HepG2 (cell line): Measurements from ENCODE around the gene L3MBTL4. TPM values are rescaled to one million over a fixed set of nuclear protein-coding genes. Genes with fewer than 3 reads are reported as not detected.

Experiments used
- CBX5 ChIP-seq: sonication (generic); formaldehyde crosslinking; IDR thresholded peaks from 2 replicates; pipeline ENCODE4 v1.4.0; 2020; ENCODE audit warnings: missing genetic modification reagents, borderline replicate concordance
- EED ChIP-seq: sonication (generic); formaldehyde crosslinking; IDR thresholded peaks from 2 replicates; pipeline ENCODE4 v1.5.0; 2020; ENCODE audit warnings: mild to moderate bottlenecking, missing genetic modification reagents
- FLYWCH1 ChIP-seq: sonication (generic); formaldehyde crosslinking; IDR thresholded peaks from 2 replicates; pipeline ENCODE4 v1.8.1; 2023; ENCODE audit warnings: mild to moderate bottlenecking, missing genetic modification reagents
- HNRNPUL1 ChIP-seq: fragments of 200-400 bp; formaldehyde crosslinking; IDR thresholded peaks from 2 replicates; pipeline ENCODE4 v1.6.1; 2017; ENCODE audit warnings: low read depth, mild to moderate bottlenecking, low read length, moderate library complexity
- KLF12 ChIP-seq: sonication (generic); formaldehyde crosslinking; IDR thresholded peaks from 2 replicates; pipeline ENCODE4 v1.4.0; 2020; ENCODE audit warnings: missing genetic modification reagents, borderline replicate concordance
- MIXL1 ChIP-seq: IDR thresholded peaks from 2 replicates; pipeline ENCODE4 v1.6.1; 2016
- MTF2 ChIP-seq: sonication (generic); formaldehyde crosslinking; IDR thresholded peaks from 2 replicates; pipeline ENCODE4 v1.5.0; 2020; ENCODE audit warnings: missing genetic modification reagents, borderline replicate concordance
- PAX8 ChIP-seq: sonication (generic); formaldehyde crosslinking; IDR thresholded peaks from 2 replicates; pipeline ENCODE4 v1.8.0; 2022; ENCODE audit warnings: mild to moderate bottlenecking, missing genetic modification reagents, borderline replicate concordance
- RARA ChIP-seq: IDR thresholded peaks from 2 replicates; pipeline ENCODE4 v1.6.1; 2016; ENCODE audit warnings: missing genetic modification reagents, missing compliant biosample characterization
- SAP130 ChIP-seq: IDR thresholded peaks from 2 replicates; pipeline ENCODE4 v1.6.1; 2016; ENCODE audit warnings: low read depth
- SMAD3 ChIP-seq: sonication (generic); formaldehyde crosslinking; IDR thresholded peaks from 2 replicates; pipeline ENCODE4 v1.4.0; 2020; ENCODE audit warnings: missing genetic modification reagents
- STAG1 ChIP-seq: sonication (generic); formaldehyde crosslinking; IDR thresholded peaks from 2 replicates; pipeline ENCODE4 v1.4.0; 2020; ENCODE audit warnings: missing genetic modification reagents
- TP53 ChIP-seq: sonication (generic); formaldehyde crosslinking; conservative IDR thresholded peaks from 2 replicates; pipeline ENCODE4 v1.4.0; 2020; ENCODE audit warnings: missing genetic modification reagents
- ZNF274 ChIP-seq: sonication (generic); formaldehyde crosslinking; IDR thresholded peaks from 2 replicates; pipeline ENCODE4 v1.5.1; 2020; ENCODE audit warnings: mild to moderate bottlenecking, missing genetic modification reagents
- ZNF496 ChIP-seq: sonication (generic); formaldehyde crosslinking; IDR thresholded peaks from 2 replicates; pipeline ENCODE4 v1.8.1; 2023; ENCODE audit warnings: mild to moderate bottlenecking, moderate library complexity, missing genetic modification reagents; ENCODE audit not compliant: insufficient replicate concordance
- polyA plus RNA-seq, 8 experiments: library from polyadenylated mRNA; depleted of rRNA in 3 of 8; stranded (reverse) in 7 of 8; unstranded in 1 of 8; fragments of >200 nt; fragmentation: Illumina TruSeq in 4 of 8; extraction: Trizol in 4 of 8; gene quantifications; 2 replicates each; pipeline versions ENCODE4 v1.2.1 to v1.2.3, GENCODE V29; 2011 to 2016; ENCODE audit warnings: low read depth in 4 of 8, missing spikeins in 1 of 8, mixed read lengths in 1 of 8; ENCODE audit not compliant: insufficient read depth in 1 of 8
- total RNA-seq, 5 experiments: library from RNA; depleted of rRNA; stranded (reverse); fragments of >200 nt; fragmentation: Illumina TruSeq; extraction: Trizol; gene quantifications; 2 replicates each; pipeline ENCODE4 v1.2.3, GENCODE V29; 2016; ENCODE audit warnings: low read depth in 1 of 5
- TF ChIP-seq, protein P1 (sequence below): sonication (generic); formaldehyde crosslinking; IDR thresholded peaks from 2 replicates; pipeline ENCODE4 v1.8.0; 2022; ENCODE audit warnings: missing genetic modification reagents, low read depth, mild to moderate bottlenecking, borderline replicate concordance
- TF ChIP-seq, protein P2 (sequence below): IDR thresholded peaks from 2 replicates; pipeline ENCODE4 v1.6.1; 2016; ENCODE audit warnings: control low read depth
- TF ChIP-seq, protein P3 (sequence below): sonication (generic); formaldehyde crosslinking; IDR thresholded peaks from 2 replicates; pipeline ENCODE4 v1.4.0; 2020; ENCODE audit warnings: missing genetic modification reagents
- TF ChIP-seq, protein P4 (sequence below): sonication (generic); formaldehyde crosslinking; IDR thresholded peaks from 2 replicates; pipeline ENCODE4 v1.4.0; 2020; ENCODE audit warnings: missing genetic modification reagents
- TF ChIP-seq, protein P5 (sequence below): sonication (generic); formaldehyde crosslinking; IDR thresholded peaks from 2 replicates; pipeline ENCODE4 v1.4.0; 2020; ENCODE audit warnings: missing genetic modification reagents
- TF ChIP-seq, protein P6 (sequence below): sonication (generic); formaldehyde crosslinking; IDR thresholded peaks from 2 replicates; pipeline ENCODE4 v1.4.0; 2020; ENCODE audit warnings: mild to moderate bottlenecking, low read depth, missing genetic modification reagents
- TF ChIP-seq, protein P7 (sequence below), 2 experiments: sonication (generic) in 1 of 2; formaldehyde crosslinking in 1 of 2; IDR thresholded peaks; 2 replicates each; pipeline versions ENCODE4 v1.5.1 to v1.6.1; 2011 to 2020; ENCODE audit warnings: borderline replicate concordance in 1 of 2, low read depth in 1 of 2, low read length in 1 of 2, mild to moderate bottlenecking in 1 of 2, missing genetic modification reagents in 1 of 2, moderate library complexity in 1 of 2

L3MBTL4 gene
- total and polyA plus RNA-seq, 2 of the 13 experiments (the other 11 are each of a cell fraction or from before 2014, with no cell fraction given), result 10.8 to 13.3 TPM

DNA sequence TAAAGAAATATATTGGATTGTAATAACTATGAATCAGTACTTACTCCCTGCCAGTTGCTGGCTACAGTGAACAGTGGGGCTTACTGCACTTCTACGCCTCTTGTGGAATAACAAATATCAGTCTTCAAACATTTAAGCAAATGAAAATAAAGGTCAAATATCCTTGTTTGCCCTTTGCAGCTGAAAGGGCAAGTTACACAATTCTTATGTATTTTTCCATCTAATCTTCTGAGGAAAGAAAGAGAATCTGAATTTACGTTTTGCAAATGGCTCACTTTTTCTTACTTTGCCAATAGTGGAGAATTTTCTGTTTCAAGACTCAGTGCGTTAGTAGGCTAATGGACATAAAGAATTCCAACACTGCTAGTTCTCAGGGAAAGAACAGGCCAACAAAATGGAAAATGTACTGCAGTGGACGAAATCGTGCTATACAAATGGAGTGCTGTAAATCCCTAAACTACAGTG, 362.2 kb downstream of the L3MBTL4 start (continued):
- TF ChIP-seq TP53, result no peak
- no peak for TF ChIP-seq ZNF274
- TF ChIP-seq EED, result no peak
- TF ChIP-seq, protein P1, sequence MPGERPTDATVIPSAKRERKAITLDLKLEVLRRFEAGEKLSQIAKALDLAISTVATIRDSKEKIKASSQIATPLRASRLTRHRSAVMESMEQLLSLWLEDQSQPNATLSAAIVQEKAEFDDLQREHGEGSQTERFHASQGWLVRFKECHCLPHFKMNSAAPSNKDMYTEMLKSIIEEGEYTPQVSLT (CRISPR knock-in tag), result no peak
- TF ChIP-seq, protein P2, sequence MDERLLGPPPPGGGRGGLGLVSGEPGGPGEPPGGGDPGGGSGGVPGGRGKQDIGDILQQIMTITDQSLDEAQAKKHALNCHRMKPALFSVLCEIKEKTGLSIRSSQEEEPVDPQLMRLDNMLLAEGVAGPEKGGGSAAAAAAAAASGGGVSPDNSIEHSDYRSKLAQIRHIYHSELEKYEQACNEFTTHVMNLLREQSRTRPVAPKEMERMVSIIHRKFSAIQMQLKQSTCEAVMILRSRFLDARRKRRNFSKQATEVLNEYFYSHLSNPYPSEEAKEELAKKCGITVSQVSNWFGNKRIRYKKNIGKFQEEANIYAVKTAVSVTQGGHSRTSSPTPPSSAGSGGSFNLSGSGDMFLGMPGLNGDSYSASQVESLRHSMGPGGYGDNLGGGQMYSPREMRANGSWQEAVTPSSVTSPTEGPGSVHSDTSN (CRISPR knock-in tag), result no peak
- no peak for TF ChIP-seq KLF12 (CRISPR knock-in tag)
- peak; percentile 86 for TF ChIP-seq RARA (CRISPR knock-in tag)
- TF ChIP-seq, protein P3, sequence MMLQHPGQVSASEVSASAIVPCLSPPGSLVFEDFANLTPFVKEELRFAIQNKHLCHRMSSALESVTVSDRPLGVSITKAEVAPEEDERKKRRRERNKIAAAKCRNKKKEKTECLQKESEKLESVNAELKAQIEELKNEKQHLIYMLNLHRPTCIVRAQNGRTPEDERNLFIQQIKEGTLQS, result no peak
- TF ChIP-seq PAX8, result no peak
- 0 out of 2 replicates have a peak, but pooled peaks have one; percentile 25 for TF ChIP-seq SAP130 (CRISPR knock-in tag)
- TF ChIP-seq HNRNPUL1, result no peak
- no peak for TF ChIP-seq ZNF496
- TF ChIP-seq, protein P4, sequence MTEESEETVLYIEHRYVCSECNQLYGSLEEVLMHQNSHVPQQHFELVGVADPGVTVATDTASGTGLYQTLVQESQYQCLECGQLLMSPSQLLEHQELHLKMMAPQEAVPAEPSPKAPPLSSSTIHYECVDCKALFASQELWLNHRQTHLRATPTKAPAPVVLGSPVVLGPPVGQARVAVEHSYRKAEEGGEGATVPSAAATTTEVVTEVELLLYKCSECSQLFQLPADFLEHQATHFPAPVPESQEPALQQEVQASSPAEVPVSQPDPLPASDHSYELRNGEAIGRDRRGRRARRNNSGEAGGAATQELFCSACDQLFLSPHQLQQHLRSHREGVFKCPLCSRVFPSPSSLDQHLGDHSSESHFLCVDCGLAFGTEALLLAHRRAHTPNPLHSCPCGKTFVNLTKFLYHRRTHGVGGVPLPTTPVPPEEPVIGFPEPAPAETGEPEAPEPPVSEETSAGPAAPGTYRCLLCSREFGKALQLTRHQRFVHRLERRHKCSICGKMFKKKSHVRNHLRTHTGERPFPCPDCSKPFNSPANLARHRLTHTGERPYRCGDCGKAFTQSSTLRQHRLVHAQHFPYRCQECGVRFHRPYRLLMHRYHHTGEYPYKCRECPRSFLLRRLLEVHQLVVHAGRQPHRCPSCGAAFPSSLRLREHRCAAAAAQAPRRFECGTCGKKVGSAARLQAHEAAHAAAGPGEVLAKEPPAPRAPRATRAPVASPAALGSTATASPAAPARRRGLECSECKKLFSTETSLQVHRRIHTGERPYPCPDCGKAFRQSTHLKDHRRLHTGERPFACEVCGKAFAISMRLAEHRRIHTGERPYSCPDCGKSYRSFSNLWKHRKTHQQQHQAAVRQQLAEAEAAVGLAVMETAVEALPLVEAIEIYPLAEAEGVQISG (CRISPR knock-in tag), result no peak
- TF ChIP-seq MIXL1, result no peak
- TF ChIP-seq MTF2, result no peak
- TF ChIP-seq STAG1 (CRISPR knock-in tag), result 0 out of 2 replicates have a peak, but pooled peaks have one; percentile 14
- TF ChIP-seq, protein P5, sequence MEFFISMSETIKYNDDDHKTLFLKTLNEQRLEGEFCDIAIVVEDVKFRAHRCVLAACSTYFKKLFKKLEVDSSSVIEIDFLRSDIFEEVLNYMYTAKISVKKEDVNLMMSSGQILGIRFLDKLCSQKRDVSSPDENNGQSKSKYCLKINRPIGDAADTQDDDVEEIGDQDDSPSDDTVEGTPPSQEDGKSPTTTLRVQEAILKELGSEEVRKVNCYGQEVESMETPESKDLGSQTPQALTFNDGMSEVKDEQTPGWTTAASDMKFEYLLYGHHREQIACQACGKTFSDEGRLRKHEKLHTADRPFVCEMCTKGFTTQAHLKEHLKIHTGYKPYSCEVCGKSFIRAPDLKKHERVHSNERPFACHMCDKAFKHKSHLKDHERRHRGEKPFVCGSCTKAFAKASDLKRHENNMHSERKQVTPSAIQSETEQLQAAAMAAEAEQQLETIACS (CRISPR knock-in tag), result no peak
- TF ChIP-seq FLYWCH1 (CRISPR knock-in tag), result no peak
- TF ChIP-seq CBX5, result no peak
- TF ChIP-seq, protein P6, sequence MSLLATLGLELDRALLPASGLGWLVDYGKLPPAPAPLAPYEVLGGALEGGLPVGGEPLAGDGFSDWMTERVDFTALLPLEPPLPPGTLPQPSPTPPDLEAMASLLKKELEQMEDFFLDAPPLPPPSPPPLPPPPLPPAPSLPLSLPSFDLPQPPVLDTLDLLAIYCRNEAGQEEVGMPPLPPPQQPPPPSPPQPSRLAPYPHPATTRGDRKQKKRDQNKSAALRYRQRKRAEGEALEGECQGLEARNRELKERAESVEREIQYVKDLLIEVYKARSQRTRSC (CRISPR knock-in tag), result no peak
- TF ChIP-seq, protein P7, sequence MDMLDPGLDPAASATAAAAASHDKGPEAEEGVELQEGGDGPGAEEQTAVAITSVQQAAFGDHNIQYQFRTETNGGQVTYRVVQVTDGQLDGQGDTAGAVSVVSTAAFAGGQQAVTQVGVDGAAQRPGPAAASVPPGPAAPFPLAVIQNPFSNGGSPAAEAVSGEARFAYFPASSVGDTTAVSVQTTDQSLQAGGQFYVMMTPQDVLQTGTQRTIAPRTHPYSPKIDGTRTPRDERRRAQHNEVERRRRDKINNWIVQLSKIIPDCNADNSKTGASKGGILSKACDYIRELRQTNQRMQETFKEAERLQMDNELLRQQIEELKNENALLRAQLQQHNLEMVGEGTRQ (IDR thresholded peaks at IDR 0.05; ENCODE audit: low read depth, low read length), result no peak
- TF ChIP-seq, protein P7 (CRISPR knock-in tag; IDR thresholded peaks at IDR 0.05; ENCODE audit: borderline replicate concordance), result no peak
- no peak for TF ChIP-seq SMAD3 (CRISPR knock-in tag)
